CD4-positive, alpha-beta T cell (primary cell): ENCODE results near the gene SRBD1. TPM values are rescaled to one million over a fixed set of nuclear protein-coding genes. Genes with fewer than 3 reads are reported as not detected.

Experiments used
- ATAC-seq: fragments of 200-7000 bp; cut with Tn5 transposase; one replicate; pipeline ENCODE4 v1.10.0; 2022; ENCODE audit warnings: mild to moderate bottlenecking; ENCODE audit not compliant: poor library complexity
- CTCF ChIA-PET: fragments of 350-600 bp; sonication (Branson Sonifier 250); formaldehyde crosslinking; loops from one replicate; lab custom pipeline; 2021; ENCODE audit warnings: antibody characterized with exemption, inconsistent platforms; lab: Charles Lee
- POLR2A ChIA-PET: fragments of 350-600 bp; sonication (Branson Sonifier 250); formaldehyde crosslinking; loops from one replicate; lab custom pipeline; 2021; ENCODE audit warnings: antibody characterized with exemption, inconsistent platforms; lab: Charles Lee
- DNase-seq, 14 experiments: peaks; one replicate each; pipeline ENCODE4 v3.0.0-alpha.2; 2013 to 2020; ENCODE audit warnings: mixed read lengths in 2 of 14
- H3K27ac ChIP-seq, 2 donors: one replicate each; pipeline versions ENCODE4 v1.5.1 to v1.7.0; 2013; ENCODE audit warnings: low read length in 2 of 2, low read depth in 1 of 2, mild to moderate bottlenecking in 1 of 2
- H3K27me3 ChIP-seq, 2 experiments: 1 replicate in 1 of 2; 2 replicates in 1 of 2; pipeline versions ENCODE4 v1.6.1 to v1.7.0; 2013; ENCODE audit warnings: low read length in 2 of 2, control low read depth in 1 of 2, mild to moderate bottlenecking in 1 of 2, moderate library complexity in 1 of 2; ENCODE audit not compliant: insufficient read depth in 2 of 2, control insufficient read depth in 1 of 2
- H3K36me3 ChIP-seq: one replicate; pipeline ENCODE4 v1.6.1; 2013; ENCODE audit warnings: low read length, control low read depth; ENCODE audit not compliant: insufficient read depth
- H3K4me1 ChIP-seq: one replicate; pipeline ENCODE4 v1.6.1; 2013; ENCODE audit warnings: low read length, control low read depth; ENCODE audit not compliant: insufficient read depth
- H3K4me3 ChIP-seq: one replicate; pipeline ENCODE4 v1.5.1; 2013; ENCODE audit warnings: mild to moderate bottlenecking, low read length, moderate library complexity
- H3K9me3 ChIP-seq, 2 experiments: 1 replicate in 1 of 2; 2 replicates in 1 of 2; pipeline versions ENCODE4 v1.6.1 to v1.7.0; 2013; ENCODE audit warnings: low read length in 2 of 2, mild to moderate bottlenecking in 2 of 2, control low read depth in 1 of 2, moderate library complexity in 1 of 2; ENCODE audit not compliant: control insufficient read depth in 1 of 2, insufficient read depth in 1 of 2
- H3K27ac Mint-ChIP-seq: one replicate; pipeline ENCODE4 v1.8.0; 2020; ENCODE audit warnings: mixed read lengths
- H3K27me3 Mint-ChIP-seq: one replicate; pipeline ENCODE4 v1.8.0; 2021; ENCODE audit warnings: mixed read lengths
- H3K36me3 Mint-ChIP-seq: one replicate; pipeline ENCODE4 v1.8.0; 2021; ENCODE audit warnings: low read depth, mixed read lengths
- H3K4me1 Mint-ChIP-seq: one replicate; pipeline ENCODE4 v1.8.0; 2021; ENCODE audit warnings: low read depth, mixed read lengths
- H3K4me3 Mint-ChIP-seq: one replicate; pipeline ENCODE4 v1.8.0; 2020; ENCODE audit warnings: mild to moderate bottlenecking, mixed read lengths
- H3K9me3 Mint-ChIP-seq: one replicate; pipeline ENCODE4 v1.8.0; 2020; ENCODE audit warnings: mixed read lengths
- intact Hi-C, 2 experiments: fragments of 100-400 bp; cut with DNase I in 1 of 2; cut with micrococcal nuclease in 1 of 2; formaldehyde crosslinking; loops; one replicate each; pipeline versions ENCODE4 v1.15.1 to v1.9.0; 2023 to 2025; cut with DNase I, micrococcal nuclease
- total RNA-seq, 174 experiments: library from RNA in 2 of 174; stranded (reverse) in 2 of 174; gene quantifications; one replicate each; pipeline ENCODE4 v1.2.3 and lab custom pipeline; 2021 to 2026
- TF ChIP-seq, protein P1 (sequence below): fragments of 200-600 bp; IDR thresholded peaks from one replicate; pipeline ENCODE4 v1.8.0; 2022; ENCODE audit warnings: antibody characterized with exemption, mild to moderate bottlenecking

The SRBD1 gene
- total RNA-seq, 2 experiments from 2014 or later: 14.2 to 16.0 TPM

DNA sequence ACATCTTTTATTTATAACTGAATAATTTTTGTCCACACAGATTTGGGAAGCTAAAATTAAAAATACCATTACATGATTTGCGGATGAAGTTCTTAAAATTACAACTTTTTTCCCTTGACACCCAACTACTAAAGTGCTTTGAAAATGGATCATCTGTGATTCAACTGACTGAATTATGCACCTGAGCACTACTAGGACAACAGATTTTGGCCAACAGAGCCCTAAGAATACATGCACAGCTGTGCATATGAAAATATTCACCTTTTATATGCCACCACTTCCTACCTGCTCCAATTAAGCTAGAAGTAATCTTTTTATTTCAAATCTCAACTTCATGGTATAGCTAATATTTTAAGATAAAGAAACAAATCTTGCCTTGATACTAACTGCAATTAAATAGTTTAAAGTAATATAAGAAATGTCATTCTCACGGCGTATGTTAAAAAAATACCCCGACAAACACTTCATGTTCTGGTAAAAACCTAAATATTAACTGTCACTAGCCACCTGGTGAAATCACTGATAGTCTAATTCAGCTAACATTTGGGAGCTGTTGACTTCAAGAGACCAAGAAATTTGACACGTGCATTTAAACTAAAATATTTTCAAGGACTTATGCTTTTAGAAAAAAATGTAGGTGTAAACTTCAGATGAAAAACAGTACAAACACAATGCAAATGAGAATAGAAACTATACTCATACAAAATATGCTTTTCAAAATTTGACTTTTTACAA, 153.7 kb downstream of the SRBD1 start:
- TF ChIP-seq, protein P1, sequence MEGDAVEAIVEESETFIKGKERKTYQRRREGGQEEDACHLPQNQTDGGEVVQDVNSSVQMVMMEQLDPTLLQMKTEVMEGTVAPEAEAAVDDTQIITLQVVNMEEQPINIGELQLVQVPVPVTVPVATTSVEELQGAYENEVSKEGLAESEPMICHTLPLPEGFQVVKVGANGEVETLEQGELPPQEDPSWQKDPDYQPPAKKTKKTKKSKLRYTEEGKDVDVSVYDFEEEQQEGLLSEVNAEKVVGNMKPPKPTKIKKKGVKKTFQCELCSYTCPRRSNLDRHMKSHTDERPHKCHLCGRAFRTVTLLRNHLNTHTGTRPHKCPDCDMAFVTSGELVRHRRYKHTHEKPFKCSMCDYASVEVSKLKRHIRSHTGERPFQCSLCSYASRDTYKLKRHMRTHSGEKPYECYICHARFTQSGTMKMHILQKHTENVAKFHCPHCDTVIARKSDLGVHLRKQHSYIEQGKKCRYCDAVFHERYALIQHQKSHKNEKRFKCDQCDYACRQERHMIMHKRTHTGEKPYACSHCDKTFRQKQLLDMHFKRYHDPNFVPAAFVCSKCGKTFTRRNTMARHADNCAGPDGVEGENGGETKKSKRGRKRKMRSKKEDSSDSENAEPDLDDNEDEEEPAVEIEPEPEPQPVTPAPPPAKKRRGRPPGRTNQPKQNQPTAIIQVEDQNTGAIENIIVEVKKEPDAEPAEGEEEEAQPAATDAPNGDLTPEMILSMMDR: no peak
- DNase-seq (no peak), ATAC-seq (no peak)
- Mint-ChIP-seq H3K4me1 (no peaks in the 10 kb centered on the region), H3K27ac (no peak overlapping the region), H3K36me3 (peaks cover 29% of the 10 kb centered on the region), H3K9me3 (no peaks in the 10 kb centered on the region), H3K27me3 (no peaks in the 10 kb centered on the region), H3K4me3 (no peak overlapping the region)
- POLR2A ChIA-PET: no interaction called here
- Histone ChIP-seq H3K4me1 (no peaks in the 10 kb centered on the region), H3K27me3 (no peaks in the 10 kb centered on the region), H3K27ac (no peak overlapping the region), H3K4me3 (no peak overlapping the region), H3K36me3 (no peaks in the 10 kb centered on the region), H3K9me3 (no peaks in the 10 kb centered on the region)
- intact Hi-C loops: no loop called here
- CTCF ChIA-PET: interaction anchor here (0.8 kb wide), 1 partner anchor 14 kb away, joined by 3 read pairs; no protein-coding TSS in a partner anchor

DNA sequence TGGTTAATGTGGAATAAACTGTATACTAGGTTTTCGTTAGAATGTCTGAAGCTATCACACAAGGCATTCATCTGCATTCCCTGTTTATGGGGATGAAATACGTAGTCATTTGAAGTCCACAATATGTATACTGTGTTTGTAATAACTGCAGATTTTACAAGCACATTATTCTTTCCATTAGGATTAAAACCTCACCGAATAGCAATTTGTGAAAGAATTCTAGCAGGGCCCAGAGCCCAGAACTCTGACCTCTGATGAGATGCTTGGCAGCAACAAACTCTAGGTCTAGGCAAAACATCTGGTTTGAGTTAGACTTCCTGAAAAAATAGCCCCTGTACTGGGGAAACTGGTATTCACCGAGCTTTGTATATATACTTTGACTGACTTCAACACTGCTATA, 158.2 kb downstream of the SRBD1 start:
- H3K27ac ChIP-seq: no peak overlapping the region
- H3K36me3 ChIP-seq: no peaks in the 10 kb centered on the region
- DNase-seq (no peak), ATAC-seq (no peak)
- ChIA-PET POLR2A (no interaction called here), CTCF (no interaction called here)
- H3K4me3 Mint-ChIP-seq: no peak overlapping the region
- no peaks in the 10 kb centered on the region for H3K4me1 ChIP-seq
- no peaks in the 10 kb centered on the region for H3K27me3 Mint-ChIP-seq
- intact Hi-C loops: no loop called here
- no peaks in the 10 kb centered on the region for H3K9me3 Mint-ChIP-seq
- no peaks in the 10 kb centered on the region for H3K36me3 Mint-ChIP-seq
- no peaks in the 10 kb centered on the region for H3K4me1 Mint-ChIP-seq
- TF ChIP-seq, protein P1: no peak
- H3K27ac Mint-ChIP-seq: no peak overlapping the region
- no peaks in the 10 kb centered on the region for H3K9me3 ChIP-seq
- H3K27me3 ChIP-seq: no peaks in the 10 kb centered on the region
- H3K4me3 ChIP-seq: no peak overlapping the region

DNA sequence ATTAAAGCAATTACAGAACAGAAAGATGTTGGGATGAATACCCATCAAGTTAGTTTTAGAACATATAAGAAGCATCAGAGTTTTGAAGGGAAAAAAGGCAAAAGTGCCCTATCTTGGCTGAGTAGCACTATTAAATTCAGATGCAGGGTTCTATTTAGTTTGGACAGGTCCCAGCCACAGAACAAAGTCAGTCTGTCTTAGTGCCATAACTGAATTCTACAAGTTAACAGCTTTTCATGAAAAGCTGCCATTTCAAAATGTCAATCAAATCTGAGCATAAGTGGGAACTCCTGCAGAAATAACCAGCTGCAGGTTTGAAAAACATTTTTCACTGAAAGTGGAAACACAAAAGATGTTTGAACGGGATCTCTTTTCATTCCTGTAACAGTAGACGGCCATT, 160.4 kb downstream of the SRBD1 start:
- H3K9me3 Mint-ChIP-seq: no peaks in the 10 kb centered on the region
- H3K4me3 ChIP-seq: no peak overlapping the region
- intact Hi-C loops: no loop called here
- H3K27ac ChIP-seq: no peak overlapping the region
- no peaks in the 10 kb centered on the region for H3K4me1 ChIP-seq
- no peaks in the 10 kb centered on the region for H3K4me1 Mint-ChIP-seq
- ChIA-PET POLR2A (no interaction called here), CTCF (no interaction called here)
- no peaks in the 10 kb centered on the region for H3K36me3 Mint-ChIP-seq
- H3K27ac Mint-ChIP-seq: no peak overlapping the region
- H3K9me3 ChIP-seq: no peaks in the 10 kb centered on the region
- ATAC-seq: no peak
- H3K36me3 ChIP-seq: no peaks in the 10 kb centered on the region
- H3K4me3 Mint-ChIP-seq: no peak overlapping the region
- H3K27me3 ChIP-seq: no peaks in the 10 kb centered on the region
- DNase-seq: no peak
- H3K27me3 Mint-ChIP-seq: no peaks in the 10 kb centered on the region
- TF ChIP-seq, protein P1: no peak
